Measurements from ENCODE around the gene SP3. TPM values are rescaled to one million over a fixed set of nuclear protein-coding genes. Genes with fewer than 3 reads are reported as not detected.
A peak's percentile ranks its signal among the peaks of the same experiment; 100 is the strongest.

SP3 gene
- total and polyA plus RNA-seq, 9 of the 15 experiments (the other 6 are each of a cell fraction or from before 2014, with no cell fraction given) = 12.0 to 106 (median 74.9) TPM

DNA sequence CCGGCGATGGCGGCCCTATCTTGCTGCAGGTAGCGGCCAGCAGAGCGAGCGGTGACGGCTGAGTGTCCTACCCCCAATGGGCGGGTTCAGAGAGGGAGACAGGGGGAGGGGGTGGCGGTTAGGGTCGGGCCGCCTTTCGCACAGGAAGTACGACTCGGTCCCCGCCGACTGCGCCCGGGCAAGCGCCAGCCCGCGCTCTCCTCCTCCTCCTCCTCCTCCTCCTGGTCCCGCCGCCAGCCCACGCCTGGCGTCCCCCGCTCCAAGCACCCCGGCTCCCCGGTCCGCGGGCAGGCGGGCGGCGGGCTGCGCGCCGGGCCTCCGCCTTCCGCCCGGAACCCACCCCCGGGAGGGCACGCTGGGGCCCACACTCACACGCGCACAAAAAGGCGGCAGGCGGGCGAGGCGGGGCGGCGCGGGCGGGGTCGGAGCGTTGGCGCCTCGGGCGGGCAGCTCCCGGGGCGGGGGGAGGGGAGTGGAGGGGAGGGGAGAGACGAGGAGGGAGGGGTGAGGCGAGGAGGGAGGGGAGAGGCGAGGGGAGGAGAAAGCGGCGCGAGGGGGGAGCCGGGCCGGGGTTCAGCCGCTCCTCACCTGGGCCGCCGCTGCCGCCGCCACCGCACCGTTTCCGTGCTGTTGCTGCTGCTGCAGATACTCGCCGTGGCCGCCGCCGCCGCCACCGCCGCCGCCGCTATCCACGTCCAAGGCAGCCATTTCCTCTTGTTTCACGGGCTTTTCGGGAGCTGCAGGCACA lies 1.2 kb downstream of the SP3 start (continued):
- TF ChIP-seq TEAD4 (IDR thresholded peaks at IDR 0.05; ENCODE audit: low read length) (no peak), TEAD4 (CRISPR knock-in tag; IDR thresholded peaks at IDR 0.05; ENCODE audit: borderline replicate concordance) (peak; percentile 92; the same call in 1 of the 2 replicates), ZNF282 (CRISPR knock-in tag; IDR thresholded peaks at IDR 0.05) (0 out of 2 replicates have a peak, but pooled peaks have one; percentile 54), TSC22D4 (tag; IDR thresholded peaks at IDR 0.05) (no peak), CREB1 (IDR thresholded peaks at IDR 0.05) (no peak), CREB1 (CRISPR knock-in tag; IDR thresholded peaks at IDR 0.05) (peak; percentile 71; the same call in 1 of the 2 replicates), RB1 (IDR thresholded peaks at IDR 0.05; ENCODE audit: low read depth) (peak; percentile 96), NR2C2 (CRISPR knock-in tag; IDR thresholded peaks at IDR 0.05) (peak; percentile 82), NR2C2 (tag; IDR thresholded peaks at IDR 0.05) (peak; percentile 68), ZNF717 (CRISPR knock-in tag; IDR thresholded peaks at IDR 0.05) (no peak), DLX4 (CRISPR knock-in tag; IDR thresholded peaks at IDR 0.05) (no peak), MYBL2 (IDR thresholded peaks at IDR 0.05; ENCODE audit: low read depth) (no peak), MYBL2 (CRISPR knock-in tag; IDR thresholded peaks at IDR 0.05; ENCODE audit: borderline replicate concordance) (0 out of 2 replicates have a peak, but pooled peaks have one; percentile 61), XRCC3 (IDR thresholded peaks at IDR 0.05) (no peak), MEF2D (tag; conservative IDR thresholded peaks at IDR 0.05; ENCODE audit: low read depth) (no peak), RAD51 (IDR thresholded peaks at IDR 0.05; ENCODE audit: borderline replicate concordance, low read depth) (no peak), E2F3 (CRISPR knock-in tag; IDR thresholded peaks at IDR 0.05) (peak; percentile 95), ETV5 (CRISPR knock-in tag; IDR thresholded peaks at IDR 0.05; ENCODE audit: low read depth) (no peak), HMG20B (CRISPR knock-in tag; IDR thresholded peaks at IDR 0.05) (no peak), CBX5 (IDR thresholded peaks at IDR 0.05; ENCODE audit: borderline replicate concordance, low read depth) (0 out of 2 replicates have a peak, but pooled peaks have one; percentile 4), ZBTB17 (CRISPR knock-in tag; IDR thresholded peaks at IDR 0.05) (peak; percentile 75), CEBPG (CRISPR knock-in tag; IDR thresholded peaks at IDR 0.05) (peak; percentile 30; the same call in 1 of the 2 replicates), CEBPG (tag; conservative IDR thresholded peaks at IDR 0.05 in 1 of 2, IDR thresholded peaks at IDR 0.05 in 1 of 2) (no peak), ZNF561 (CRISPR knock-in tag; conservative IDR thresholded peaks at IDR 0.05) (no peak), SMC3 (conservative IDR thresholded peaks at IDR 0.05; ENCODE audit: insufficient read depth, low read depth, low read length) (no peak), KDM4B (IDR thresholded peaks at IDR 0.05; ENCODE audit: borderline replicate concordance in 2 of 2, low read depth in 1 of 2) (peak in 1 of 2 experiments; percentile 95; a peak in 1 of 4 replicates), ZBTB1 (CRISPR knock-in tag; IDR thresholded peaks at IDR 0.05; ENCODE audit: borderline replicate concordance, low read depth) (peak; percentile 87), ZNF766 (CRISPR knock-in tag; conservative IDR thresholded peaks at IDR 0.05) (peak; percentile 75; the same call in 1 of the 2 replicates), ARNT (IDR thresholded peaks at IDR 0.05) (no peak), TRIM28 (IDR thresholded peaks at IDR 0.05) (no peak; the same call in 1 of the 2 replicates), ZNF76 (CRISPR knock-in tag; IDR thresholded peaks at IDR 0.05; ENCODE audit: borderline replicate concordance) (peak; percentile 71; the same call in 1 of the 2 replicates), NONO (IDR thresholded peaks at IDR 0.05; ENCODE audit: low read depth in 2 of 2, low read length in 1 of 2) (peak; percentile 63 to 65; a peak in 2 of 4 replicates), KDM1A (IDR thresholded peaks at IDR 0.05) (peak in 1 of 2 experiments; percentile 72; a peak in 1 of 4 replicates)

Data from K562 (cell line).